A549 (cell line): ENCODE measurements around the gene ADAMTS16. TPM values are rescaled to one million over a fixed set of nuclear protein-coding genes. Genes with fewer than 3 reads are reported as not detected.

ENCODE experiments used
- ATAC-seq, 2 experiments: fragments of 200-7000 bp in 1 of 2; fragments of >200 bp in 1 of 2; cut with Nextera tagmentation in 1 of 2; cut with Tn5 transposase in 1 of 2; 3 replicates each; pipeline versions ENCODE4 v1.8.0 to v1.9.1; 2018 to 2020; ENCODE audit warnings: mild to moderate bottlenecking in 1 of 2, moderate library complexity in 1 of 2
- CTCF ChIA-PET: fragments of 300-600 bp; sonication (Branson Sonifier 250); formaldehyde crosslinking; extraction: SDS; loops from one replicate; lab custom pipeline; 2021; ENCODE audit warnings: antibody characterized with exemption, inconsistent platforms; lab: Yijun Ruan, JAX
- POLR2A ChIA-PET: fragments of 350-600 bp; formaldehyde crosslinking; extraction: SDS; loops from one replicate; lab custom pipeline; 2021; ENCODE audit warnings: antibody characterized with exemption, inconsistent platforms; lab: Yijun Ruan, JAX
- DNase-seq, 2 experiments: peaks; one replicate each; pipeline versions ENCODE4 v3.0.0 to v3.0.0-alpha.2; 2011 to 2016; ENCODE audit warnings: low read depth in 1 of 2, low spot score in 1 of 2
- FAIRE-seq: peaks from 2 replicates; lab custom pipeline; 2011; peaks lifted over from hg19 to GRCh38; lab: Jason Lieb, UNC
- H3K27ac ChIP-seq, 2 experiments: fragments of >200 bp; sonication (Bioruptor Twin); formaldehyde crosslinking; 3 replicates each; pipeline ENCODE4 v1.5.1; 2016 to 2017
- H3K4me1 ChIP-seq: fragments of >200 bp; sonication (Bioruptor Twin); formaldehyde crosslinking; 3 replicates; pipeline ENCODE4 v1.6.1; 2016
- H3K4me2 ChIP-seq: fragments of >200 bp; sonication (Bioruptor Twin); formaldehyde crosslinking; 3 replicates; pipeline ENCODE4 v1.6.1; 2016
- H3K4me3 ChIP-seq: fragments of >200 bp; sonication (Bioruptor Twin); formaldehyde crosslinking; 3 replicates; pipeline ENCODE4 v1.5.1; 2016
- H3K9me3 ChIP-seq: fragments of >200 bp; sonication (Bioruptor Twin); formaldehyde crosslinking; 3 replicates; pipeline ENCODE4 v1.6.1; 2016
- BHLHE40 ChIP-seq: IDR thresholded peaks from 2 replicates; pipeline ENCODE4 v1.6.1; 2012; ENCODE audit warnings: low read depth, low read length, inconsistent platforms
- CBX8 ChIP-seq: fragments of 200-600 bp; sonication (generic); IDR thresholded peaks from 2 replicates; pipeline ENCODE4 v1.6.1; 2016
- CEBPB ChIP-seq, 2 experiments: fragments of >200 bp in 1 of 2; sonication (Bioruptor Twin) in 1 of 2; formaldehyde crosslinking in 1 of 2; IDR thresholded peaks; 2 replicates each; pipeline ENCODE4 v1.6.1; 2012 to 2016
- CHD4 ChIP-seq: fragments of 200-600 bp; sonication (generic); IDR thresholded peaks from 2 replicates; pipeline ENCODE4 v1.6.1; 2016; ENCODE audit warnings: antibody characterized with exemption, mild to moderate bottlenecking, borderline replicate concordance
- EP300 ChIP-seq, 2 experiments: fragments of >200 bp; sonication (Bioruptor Twin); formaldehyde crosslinking; IDR thresholded peaks; 2 replicates in 1 of 2; 3 replicates in 1 of 2; pipeline ENCODE4 v1.6.1; 2016 to 2017
- HDAC2 ChIP-seq: fragments of 200-600 bp; sonication (generic); IDR thresholded peaks from 2 replicates; pipeline ENCODE4 v1.6.1; 2016
- HOXB13 ChIP-seq: fragments of 250-450 bp; sonication (Bioruptor Pico); IDR thresholded peaks from 2 replicates; pipeline ENCODE4 v1.5.0; 2020; ENCODE audit warnings: low read depth, mild to moderate bottlenecking, moderate library complexity
- KDM1A ChIP-seq: fragments of 200-600 bp; sonication (generic); IDR thresholded peaks from 2 replicates; pipeline ENCODE4 v1.6.1; 2016; ENCODE audit warnings: low read depth, mild to moderate bottlenecking
- MAFK ChIP-seq: fragments of 450-650 bp; IDR thresholded peaks from 2 replicates; pipeline ENCODE4 v1.6.1; 2014; ENCODE audit not compliant: partially characterized antibody
- POLR2A ChIP-seq: IDR thresholded peaks from 2 replicates; pipeline ENCODE4 v1.6.1; 2012; ENCODE audit warnings: mild to moderate bottlenecking, low read length
- RCOR1 ChIP-seq: fragments of 150-350 bp; IDR thresholded peaks from 2 replicates; pipeline ENCODE4 v1.6.1; 2014; ENCODE audit warnings: antibody characterized with exemption, low read length, low read depth
- ZC3H11A ChIP-seq: fragments of 450-650 bp; IDR thresholded peaks from 2 replicates; pipeline ENCODE4 v1.6.1; 2014; ENCODE audit warnings: antibody characterized with exemption, mild to moderate bottlenecking
- WGBS: methylation state at CpG from one replicate; pipeline ENCODE4 v1.1.6; 2017; ENCODE audit errors: missing lambda C conversion rate; 5-methylcytosine and 5-hydroxymethylcytosine counted together
- polyA plus RNA-seq, 4 experiments: library from polyadenylated mRNA; depleted of rRNA in 3 of 4; stranded (reverse); fragments of >200 nt; fragmentation: RNase III in 1 of 4; extraction: RNeasy Plus Mini Kit Qiagen cat#74134 plus additional on column Dnase treatment in 1 of 4; gene quantifications; 2 replicates in 3 of 4; 3 replicates in 1 of 4; pipeline ENCODE4 v1.2.3, GENCODE V29; 2011 to 2017
- TF ChIP-seq, protein P1 (sequence below): IDR thresholded peaks from 2 replicates; pipeline ENCODE4 v1.6.1; 2012
- TF ChIP-seq, protein P2 (sequence below): fragments of >200 bp; sonication (Bioruptor Twin); formaldehyde crosslinking; IDR thresholded peaks from 3 replicates; pipeline ENCODE4 v1.5.1; 2016
- TF ChIP-seq, protein P3 (sequence below): IDR thresholded peaks from 2 replicates; pipeline ENCODE4 v1.6.1; 2012; ENCODE audit warnings: low read depth, borderline replicate concordance
- TF ChIP-seq, protein P4 (sequence below): fragments of 200-600 bp; sonication (generic); IDR thresholded peaks from 2 replicates; pipeline ENCODE4 v1.6.1; 2016; ENCODE audit warnings: antibody characterized with exemption, mild to moderate bottlenecking, moderate library complexity
- TF ChIP-seq, protein P5 (sequence below): fragments of >200 bp; sonication (Bioruptor Twin); formaldehyde crosslinking; IDR thresholded peaks from 3 replicates; pipeline ENCODE4 v1.6.1; 2016

ADAMTS16 gene
- polyA plus RNA-seq, 2 of the 4 experiments (the other 2 are of a cell fraction): 0.71 to 1.0 TPM

DNA sequence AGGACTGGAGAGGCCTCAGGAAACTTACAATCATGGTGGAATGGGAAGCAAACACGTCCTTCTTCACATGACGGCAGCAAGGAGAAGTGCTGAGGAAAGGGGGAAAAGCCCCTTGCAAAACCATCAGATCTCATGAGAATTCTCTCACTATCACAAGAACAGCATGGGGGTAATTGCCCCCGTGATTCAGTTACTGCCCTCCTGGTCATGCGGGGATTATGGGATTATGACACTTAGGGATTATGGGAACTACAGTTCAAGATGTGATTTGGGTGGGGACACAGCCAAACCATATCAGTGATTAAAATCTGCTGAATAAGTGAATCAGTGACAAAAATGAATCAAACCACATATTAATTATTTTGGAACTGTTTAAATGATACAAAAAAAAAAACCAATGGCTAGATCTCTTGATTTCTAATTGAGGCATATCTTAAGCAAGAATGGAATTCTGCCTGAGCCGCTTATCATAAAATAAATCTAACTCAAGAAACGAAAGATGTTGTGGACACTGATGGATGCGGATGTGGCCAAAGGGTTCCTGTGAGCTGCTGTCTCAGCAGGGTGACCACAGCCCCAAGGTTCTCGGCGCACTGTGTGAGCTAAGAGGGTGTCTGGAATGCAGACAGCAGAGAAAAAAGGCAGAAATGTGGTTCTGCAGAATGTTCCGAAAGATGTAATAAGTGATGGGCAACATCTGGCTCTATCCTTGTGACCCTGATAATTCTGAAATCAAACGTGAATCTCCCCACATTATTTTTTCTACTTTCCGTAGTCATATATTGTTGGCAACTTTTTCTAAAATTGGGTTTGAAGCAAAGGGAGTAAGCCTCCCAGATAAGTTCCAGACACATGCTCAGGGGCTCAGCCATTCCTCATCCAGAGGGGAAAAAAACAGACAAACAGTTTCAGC is 175.2 kb downstream of the ADAMTS16 start:
- FAIRE-seq (no peak), DNase-seq (no peak), ATAC-seq (no peak)
- Histone ChIP-seq H3K4me2 (no peak overlapping the region), H3K4me1 (no peaks in the 10 kb centered on the region), H3K4me3 (no peak overlapping the region), H3K9me3 (no peaks in the 10 kb centered on the region), H3K27ac (no peak overlapping the region)
- TF ChIP-seq MAFK (peak; percentile 19), HOXB13 (CRISPR knock-in tag) (no peak)
- 77% methylated on average over 12 of the region's 12 CpGs for WGBS
- ChIA-PET POLR2A (no interaction called here), CTCF (no interaction called here)

DNA sequence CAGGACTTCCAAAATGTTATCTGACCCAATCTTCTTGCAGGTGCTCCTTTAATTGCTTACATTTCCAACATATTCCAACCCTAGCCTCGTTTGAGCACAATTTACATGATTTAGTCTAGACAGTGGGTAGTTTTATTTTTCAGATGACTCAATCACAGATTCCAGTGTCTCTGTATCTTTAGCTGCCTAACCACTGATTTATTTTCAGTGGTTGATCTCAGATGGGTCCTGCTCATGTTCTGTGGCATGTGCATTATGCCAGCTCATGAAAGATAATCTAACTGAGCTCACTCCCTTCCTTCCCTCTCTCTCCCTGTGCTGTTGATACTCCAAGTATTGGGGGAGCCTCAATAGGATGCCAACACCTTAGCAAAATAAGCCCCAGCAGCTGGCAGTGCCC is 176.2 kb downstream of the ADAMTS16 start:
- CTCF ChIA-PET: no interaction called here
- H3K27ac ChIP-seq: no peak overlapping the region
- no peak for DNase-seq
- no peak overlapping the region for H3K4me2 ChIP-seq
- no peak for TF ChIP-seq CEBPB (IDR thresholded peaks at IDR 0.05)
- TF ChIP-seq HDAC2: no peak
- TF ChIP-seq, protein P1, sequence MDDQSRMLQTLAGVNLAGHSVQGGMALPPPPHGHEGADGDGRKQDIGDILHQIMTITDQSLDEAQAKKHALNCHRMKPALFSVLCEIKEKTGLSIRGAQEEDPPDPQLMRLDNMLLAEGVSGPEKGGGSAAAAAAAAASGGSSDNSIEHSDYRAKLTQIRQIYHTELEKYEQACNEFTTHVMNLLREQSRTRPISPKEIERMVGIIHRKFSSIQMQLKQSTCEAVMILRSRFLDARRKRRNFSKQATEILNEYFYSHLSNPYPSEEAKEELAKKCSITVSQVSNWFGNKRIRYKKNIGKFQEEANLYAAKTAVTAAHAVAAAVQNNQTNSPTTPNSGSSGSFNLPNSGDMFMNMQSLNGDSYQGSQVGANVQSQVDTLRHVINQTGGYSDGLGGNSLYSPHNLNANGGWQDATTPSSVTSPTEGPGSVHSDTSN: no peak
- TF ChIP-seq, protein P2, sequence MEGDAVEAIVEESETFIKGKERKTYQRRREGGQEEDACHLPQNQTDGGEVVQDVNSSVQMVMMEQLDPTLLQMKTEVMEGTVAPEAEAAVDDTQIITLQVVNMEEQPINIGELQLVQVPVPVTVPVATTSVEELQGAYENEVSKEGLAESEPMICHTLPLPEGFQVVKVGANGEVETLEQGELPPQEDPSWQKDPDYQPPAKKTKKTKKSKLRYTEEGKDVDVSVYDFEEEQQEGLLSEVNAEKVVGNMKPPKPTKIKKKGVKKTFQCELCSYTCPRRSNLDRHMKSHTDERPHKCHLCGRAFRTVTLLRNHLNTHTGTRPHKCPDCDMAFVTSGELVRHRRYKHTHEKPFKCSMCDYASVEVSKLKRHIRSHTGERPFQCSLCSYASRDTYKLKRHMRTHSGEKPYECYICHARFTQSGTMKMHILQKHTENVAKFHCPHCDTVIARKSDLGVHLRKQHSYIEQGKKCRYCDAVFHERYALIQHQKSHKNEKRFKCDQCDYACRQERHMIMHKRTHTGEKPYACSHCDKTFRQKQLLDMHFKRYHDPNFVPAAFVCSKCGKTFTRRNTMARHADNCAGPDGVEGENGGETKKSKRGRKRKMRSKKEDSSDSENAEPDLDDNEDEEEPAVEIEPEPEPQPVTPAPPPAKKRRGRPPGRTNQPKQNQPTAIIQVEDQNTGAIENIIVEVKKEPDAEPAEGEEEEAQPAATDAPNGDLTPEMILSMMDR: no peak
- TF ChIP-seq, protein P3, sequence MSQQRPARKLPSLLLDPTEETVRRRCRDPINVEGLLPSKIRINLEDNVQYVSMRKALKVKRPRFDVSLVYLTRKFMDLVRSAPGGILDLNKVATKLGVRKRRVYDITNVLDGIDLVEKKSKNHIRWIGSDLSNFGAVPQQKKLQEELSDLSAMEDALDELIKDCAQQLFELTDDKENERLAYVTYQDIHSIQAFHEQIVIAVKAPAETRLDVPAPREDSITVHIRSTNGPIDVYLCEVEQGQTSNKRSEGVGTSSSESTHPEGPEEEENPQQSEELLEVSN: no peak
- no peak for TF ChIP-seq POLR2A
- TF ChIP-seq KDM1A: no peak
- no peak for TF ChIP-seq MAFK
- TF ChIP-seq CHD4: no peak
- no peak for TF ChIP-seq EP300 (IDR thresholded peaks at IDR 0.05)
- TF ChIP-seq BHLHE40: no peak
- TF ChIP-seq, protein P4, sequence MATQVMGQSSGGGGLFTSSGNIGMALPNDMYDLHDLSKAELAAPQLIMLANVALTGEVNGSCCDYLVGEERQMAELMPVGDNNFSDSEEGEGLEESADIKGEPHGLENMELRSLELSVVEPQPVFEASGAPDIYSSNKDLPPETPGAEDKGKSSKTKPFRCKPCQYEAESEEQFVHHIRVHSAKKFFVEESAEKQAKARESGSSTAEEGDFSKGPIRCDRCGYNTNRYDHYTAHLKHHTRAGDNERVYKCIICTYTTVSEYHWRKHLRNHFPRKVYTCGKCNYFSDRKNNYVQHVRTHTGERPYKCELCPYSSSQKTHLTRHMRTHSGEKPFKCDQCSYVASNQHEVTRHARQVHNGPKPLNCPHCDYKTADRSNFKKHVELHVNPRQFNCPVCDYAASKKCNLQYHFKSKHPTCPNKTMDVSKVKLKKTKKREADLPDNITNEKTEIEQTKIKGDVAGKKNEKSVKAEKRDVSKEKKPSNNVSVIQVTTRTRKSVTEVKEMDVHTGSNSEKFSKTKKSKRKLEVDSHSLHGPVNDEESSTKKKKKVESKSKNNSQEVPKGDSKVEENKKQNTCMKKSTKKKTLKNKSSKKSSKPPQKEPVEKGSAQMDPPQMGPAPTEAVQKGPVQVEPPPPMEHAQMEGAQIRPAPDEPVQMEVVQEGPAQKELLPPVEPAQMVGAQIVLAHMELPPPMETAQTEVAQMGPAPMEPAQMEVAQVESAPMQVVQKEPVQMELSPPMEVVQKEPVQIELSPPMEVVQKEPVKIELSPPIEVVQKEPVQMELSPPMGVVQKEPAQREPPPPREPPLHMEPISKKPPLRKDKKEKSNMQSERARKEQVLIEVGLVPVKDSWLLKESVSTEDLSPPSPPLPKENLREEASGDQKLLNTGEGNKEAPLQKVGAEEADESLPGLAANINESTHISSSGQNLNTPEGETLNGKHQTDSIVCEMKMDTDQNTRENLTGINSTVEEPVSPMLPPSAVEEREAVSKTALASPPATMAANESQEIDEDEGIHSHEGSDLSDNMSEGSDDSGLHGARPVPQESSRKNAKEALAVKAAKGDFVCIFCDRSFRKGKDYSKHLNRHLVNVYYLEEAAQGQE: no peak
- TF ChIP-seq, protein P5, sequence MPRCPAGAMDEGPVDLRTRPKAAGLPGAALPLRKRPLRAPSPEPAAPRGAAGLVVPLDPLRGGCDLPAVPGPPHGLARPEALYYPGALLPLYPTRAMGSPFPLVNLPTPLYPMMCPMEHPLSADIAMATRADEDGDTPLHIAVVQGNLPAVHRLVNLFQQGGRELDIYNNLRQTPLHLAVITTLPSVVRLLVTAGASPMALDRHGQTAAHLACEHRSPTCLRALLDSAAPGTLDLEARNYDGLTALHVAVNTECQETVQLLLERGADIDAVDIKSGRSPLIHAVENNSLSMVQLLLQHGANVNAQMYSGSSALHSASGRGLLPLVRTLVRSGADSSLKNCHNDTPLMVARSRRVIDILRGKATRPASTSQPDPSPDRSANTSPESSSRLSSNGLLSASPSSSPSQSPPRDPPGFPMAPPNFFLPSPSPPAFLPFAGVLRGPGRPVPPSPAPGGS: no peak
- TF ChIP-seq CBX8: no peak
- no peak for TF ChIP-seq HOXB13 (CRISPR knock-in tag)
- no peak for TF ChIP-seq RCOR1
- TF ChIP-seq ZC3H11A: no peak
- TF ChIP-seq, all 56 proteins: peak for 0
- H3K4me1 ChIP-seq: no peaks in the 10 kb centered on the region
- FAIRE-seq (no peak), ATAC-seq (no peak)
- POLR2A ChIA-PET: no interaction called here
- WGBS: 9% methylated on average over 1 of the region's 1 CpG
- no peaks in the 10 kb centered on the region for H3K9me3 ChIP-seq
- H3K4me3 ChIP-seq: no peak overlapping the region
